Peyer's patch (tissue), 4 donors: ENCODE results near the gene NIPAL4.

Experiments used
- CTCF ChIP-seq, 6 experiments: fragments of 450-650 bp in 4 of 6; fragments of 200-600 bp in 2 of 6; sonication (generic) in 1 of 6; IDR thresholded peaks; one replicate each; pipeline ENCODE4 v1.5.1; 2017 to 2019; ENCODE audit warnings: antibody characterized with exemption in 6 of 6, mild to moderate bottlenecking in 3 of 6, moderate library complexity in 1 of 6
- POLR2A ChIP-seq, 2 donors: fragments of 450-650 bp; IDR thresholded peaks; one replicate each; pipeline ENCODE4 v1.5.1; 2017; ENCODE audit warnings: antibody characterized with exemption in 2 of 2, mild to moderate bottlenecking in 2 of 2, moderate library complexity in 2 of 2

DNA sequence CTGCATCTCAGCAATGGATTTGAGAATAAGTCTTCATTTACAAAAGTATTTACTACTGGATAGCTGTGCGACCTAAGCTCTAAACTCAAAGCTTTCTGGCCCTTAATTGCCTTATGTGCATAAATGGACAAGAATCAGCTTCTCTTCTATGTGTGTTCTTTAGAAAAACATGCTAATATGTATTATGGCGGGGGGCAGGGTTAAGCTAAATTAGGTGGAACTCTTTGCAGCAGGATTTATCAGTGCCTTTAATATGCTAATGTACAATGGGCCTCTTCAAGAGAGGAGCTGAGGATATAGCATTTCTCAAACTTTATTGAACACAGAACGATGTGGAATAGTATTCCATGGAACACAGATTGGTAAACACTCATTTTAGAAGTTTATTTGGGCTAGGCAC is 10.0 kb upstream of the NIPAL4 start:
- TF ChIP-seq CTCF (IDR thresholded peaks at IDR 0.05) (no peak), POLR2A (IDR thresholded peaks at IDR 0.05) (no peak)
